Measurements from ENCODE around the gene AXDND1. TPM values are rescaled to one million over a fixed set of nuclear protein-coding genes. Genes with fewer than 3 reads are reported as not detected.
"Not testable (repeated sequence)": the region's sequence is repeated elsewhere in the genome, so short reads cannot be mapped to it uniquely, and the experiment has no call there.

AXDND1 gene
- total and polyA plus RNA-seq, 2 experiments from 2014 or later: not detected

- H3K79me2 ChIP-seq (replicated peaks; ENCODE audit: insufficient read depth): no peaks in the 10 kb centered on the region
- H3K9me2 ChIP-seq (ENCODE audit: insufficient read depth): no peaks in the 10 kb centered on the region
- TF ChIP-seq EZH2 (IDR thresholded peaks at IDR 0.05; ENCODE audit: low read depth, unreplicated experiment): no peak
- TF ChIP-seq CTCF (conservative IDR thresholded peaks at IDR 0.05; ENCODE audit: low read depth in 2 of 2): no peak
- no peak for TF ChIP-seq CREB1 (CRISPR knock-in tag; IDR thresholded peaks at IDR 0.05; ENCODE audit: low read depth)
- no peak for TF ChIP-seq ETS1 (IDR thresholded peaks at IDR 0.05)
- no peak for TF ChIP-seq JUNB (IDR thresholded peaks at IDR 0.05; ENCODE audit: unreplicated experiment)
- no peak for TF ChIP-seq ZNF462 (CRISPR knock-in tag; IDR thresholded peaks at IDR 0.05)
- ATAC-seq (no peak), DNase-seq (ENCODE audit: low spot score) (no peak)
- peaks cover 23% of the 10 kb centered on the region for H3K9me3 Mint-ChIP-seq
- no peak overlapping the region for H3K4me2 ChIP-seq
- H4K20me1 ChIP-seq (replicated peaks; ENCODE audit: insufficient read depth): no peaks in the 10 kb centered on the region
- no peak overlapping the region for H3K27ac ChIP-seq (ENCODE audit: low read depth)
- peaks cover 18% of the 10 kb centered on the region for H3K36me3 Mint-ChIP-seq (ENCODE audit: low read depth)
- no peak overlapping the region for H3K4me3 ChIP-seq
- H3F3A ChIP-seq (replicated peaks; ENCODE audit: low read depth): no peaks in the 10 kb centered on the region
- no peaks in the 10 kb centered on the region for H3K4me1 ChIP-seq (ENCODE audit: insufficient read depth)
- H3K27ac Mint-ChIP-seq: no peak overlapping the region
- no peaks in the 10 kb centered on the region for H3K36me3 ChIP-seq (ENCODE audit: insufficient read depth)
- no peaks in the 10 kb centered on the region for H3K27me3 Mint-ChIP-seq (ENCODE audit: insufficient read depth, low read depth, poor library complexity)
- H3K27me3 ChIP-seq (ENCODE audit: insufficient read depth): no peaks in the 10 kb centered on the region
- H3K4me3 Mint-ChIP-seq: no peak overlapping the region
- H3K4me1 Mint-ChIP-seq: no peaks in the 10 kb centered on the region
- no peak overlapping the region for H2AFZ ChIP-seq
These were observed 27.9 kb downstream of the AXDND1 start for GRCh38 chr1:179393721-179394120.

GRCh38 chr1:179399399-179399798, 33.6 kb downstream of the AXDND1 start:
- not testable (repeated sequence) for H3K4me2 ChIP-seq; H2AFZ ChIP-seq; H3K9me2 ChIP-seq (ENCODE audit: insufficient read depth); H3K27ac Mint-ChIP-seq; DNase-seq (ENCODE audit: low spot score); ATAC-seq; H3K27me3 Mint-ChIP-seq (ENCODE audit: insufficient read depth, low read depth, poor library complexity); H3K4me1 Mint-ChIP-seq; H4K20me1 ChIP-seq (replicated peaks; ENCODE audit: insufficient read depth); H3K79me2 ChIP-seq (replicated peaks; ENCODE audit: insufficient read depth); H3K27me3 ChIP-seq (ENCODE audit: insufficient read depth); H3K36me3 Mint-ChIP-seq (ENCODE audit: low read depth); H3K36me3 ChIP-seq (ENCODE audit: insufficient read depth); H3K4me1 ChIP-seq (ENCODE audit: insufficient read depth); H3K4me3 Mint-ChIP-seq; H3K4me3 ChIP-seq; H3K27ac ChIP-seq (ENCODE audit: low read depth); H3K9me3 Mint-ChIP-seq; H3F3A ChIP-seq (replicated peaks; ENCODE audit: low read depth)

- not testable (repeated sequence) for H3K4me3 Mint-ChIP-seq; H3K27ac Mint-ChIP-seq; H3K79me2 ChIP-seq (replicated peaks; ENCODE audit: insufficient read depth); H3K4me1 ChIP-seq (ENCODE audit: insufficient read depth); ATAC-seq; H4K20me1 ChIP-seq (replicated peaks; ENCODE audit: insufficient read depth); H3F3A ChIP-seq (replicated peaks; ENCODE audit: low read depth); H3K4me3 ChIP-seq; H2AFZ ChIP-seq; H3K27me3 ChIP-seq (ENCODE audit: insufficient read depth); H3K9me2 ChIP-seq (ENCODE audit: insufficient read depth); H3K4me1 Mint-ChIP-seq; H3K36me3 ChIP-seq (ENCODE audit: insufficient read depth); H3K27ac ChIP-seq (ENCODE audit: low read depth); H3K4me2 ChIP-seq; DNase-seq (ENCODE audit: low spot score); H3K27me3 Mint-ChIP-seq (ENCODE audit: insufficient read depth, low read depth, poor library complexity)
- Mint-ChIP-seq H3K9me3 (peaks cover 22% of the 10 kb centered on the region), H3K36me3 (ENCODE audit: low read depth) (peaks cover 13% of the 10 kb centered on the region; the same call in 1 of the 3 replicates)
These were observed 52.0 kb downstream of the AXDND1 start for GRCh38 chr1:179417760-179418159.

Measured in GM23338 (cell line).